Left lung (tissue), 10 donors: ENCODE results near the gene CALML5. TPM values are rescaled to one million over a fixed set of nuclear protein-coding genes. Genes with fewer than 3 reads are reported as not detected.

Experiments
- ATAC-seq: fragments of 200-7000 bp; cut with Tn5 transposase; one replicate; pipeline ENCODE4 v1.9.1; 2020; ENCODE audit warnings: moderate library complexity
- DNase-seq, 4 donors: peaks; one replicate each; pipeline ENCODE4 v3.0.0-alpha.2; 2013 to 2020
- H3K27ac ChIP-seq, 2 donors: fragments of 200-600 bp; sonication (generic) in 1 of 2; one replicate each; pipeline versions ENCODE4 v1.5.0 to v1.8.0; 2020 to 2021
- H3K27me3 ChIP-seq, 2 donors: fragments of 200-600 bp; sonication (generic) in 1 of 2; one replicate each; pipeline versions ENCODE4 v1.5.0 to v1.8.0; 2020 to 2021
- H3K36me3 ChIP-seq, 2 donors: fragments of 200-600 bp; sonication (generic) in 1 of 2; one replicate each; pipeline versions ENCODE4 v1.5.0 to v1.8.0; 2020 to 2021
- H3K4me1 ChIP-seq, 2 donors: fragments of 200-600 bp; one replicate each; pipeline ENCODE4 v1.8.0; 2021
- H3K4me3 ChIP-seq, 2 donors: fragments of 200-600 bp; sonication (generic) in 1 of 2; one replicate each; pipeline versions ENCODE4 v1.5.0 to v1.8.0; 2020 to 2021; ENCODE audit warnings: mild to moderate bottlenecking in 1 of 2
- H3K9me3 ChIP-seq, 2 donors: fragments of 200-600 bp; sonication (generic) in 1 of 2; one replicate each; pipeline versions ENCODE4 v1.5.0 to v1.8.0; 2020 to 2021
- intact Hi-C, 2 donors: fragments of 100-400 bp; cut with DNase I; formaldehyde crosslinking; loops; one replicate each; pipeline versions ENCODE4 v1.11.2 to v1.14.2; 2022
- polyA plus RNA-seq, 6 donors: library from polyadenylated mRNA; unstranded; fragments of 120-200 nt; gene quantifications; one replicate each; pipeline ENCODE4 v1.2.1, GENCODE V29; 2013; ENCODE audit not compliant: insufficient read length in 6 of 6
- total RNA-seq, 2 donors: library from RNA; stranded (reverse); fragmentation: NEBNext Ultra II Directional; extraction: Animal tissue kit (Norgen Biotek cat#: 25700); gene quantifications; one replicate each; pipeline ENCODE4 v1.2.1, GENCODE V29; 2021
- TF ChIP-seq, protein P1 (sequence below), 2 donors: fragments of 200-600 bp; sonication (generic) in 1 of 2; IDR thresholded peaks; one replicate each; pipeline versions ENCODE4 v1.5.0 to v1.8.0; 2021; ENCODE audit warnings: antibody characterized with exemption in 2 of 2
- donor health status: DM: no; HTN: yes; CAD: no.
- donor health status: DM: no; HTN: no; CAD: no.

The CALML5 gene
- total and polyA plus RNA-seq, 8 donors, result not detected

DNA sequence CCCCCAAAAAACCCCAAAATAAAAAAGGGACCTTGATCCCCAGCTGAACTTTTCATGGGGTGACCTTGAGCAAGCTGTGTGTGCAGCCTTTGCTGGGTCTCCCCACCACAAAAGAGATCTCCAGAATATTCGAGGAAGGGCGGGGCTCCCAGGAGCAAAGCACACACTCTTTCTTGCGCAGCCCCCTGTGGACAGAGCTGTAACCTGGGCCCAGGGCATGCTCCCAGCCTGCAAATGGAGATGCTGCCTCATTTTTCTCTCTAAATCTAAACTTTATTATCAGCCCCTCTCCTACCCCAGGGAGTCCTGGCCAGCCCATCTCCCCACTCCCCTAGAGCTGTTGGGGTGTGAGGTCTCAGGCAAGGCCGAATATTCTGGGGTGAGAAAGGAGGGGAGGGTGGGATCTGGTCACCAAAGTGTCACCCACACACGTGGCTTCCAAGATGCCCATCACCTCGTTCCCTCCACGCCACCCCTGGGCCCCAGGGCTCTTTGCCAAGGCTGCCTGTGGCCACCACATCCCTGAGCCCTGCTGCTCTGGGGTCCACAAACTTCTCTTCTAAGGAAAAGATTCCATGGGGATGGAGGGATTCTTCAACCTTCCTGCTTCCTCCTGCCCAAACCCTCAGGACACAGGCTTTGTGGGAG is 23.7 kb upstream of the CALML5 start:
- DNase-seq, result peak in 1 of 4 donors; percentile 20
- ATAC-seq, result no peak
- Histone ChIP-seq H3K4me3 (no peak overlapping the region), H3K36me3 (no peaks in the 10 kb centered on the region), H3K4me1 (no peaks in the 10 kb centered on the region), H3K27ac (no peak overlapping the region), H3K9me3 (no peaks in the 10 kb centered on the region), H3K27me3 (no peaks in the 10 kb centered on the region)
- TF ChIP-seq, protein P1, sequence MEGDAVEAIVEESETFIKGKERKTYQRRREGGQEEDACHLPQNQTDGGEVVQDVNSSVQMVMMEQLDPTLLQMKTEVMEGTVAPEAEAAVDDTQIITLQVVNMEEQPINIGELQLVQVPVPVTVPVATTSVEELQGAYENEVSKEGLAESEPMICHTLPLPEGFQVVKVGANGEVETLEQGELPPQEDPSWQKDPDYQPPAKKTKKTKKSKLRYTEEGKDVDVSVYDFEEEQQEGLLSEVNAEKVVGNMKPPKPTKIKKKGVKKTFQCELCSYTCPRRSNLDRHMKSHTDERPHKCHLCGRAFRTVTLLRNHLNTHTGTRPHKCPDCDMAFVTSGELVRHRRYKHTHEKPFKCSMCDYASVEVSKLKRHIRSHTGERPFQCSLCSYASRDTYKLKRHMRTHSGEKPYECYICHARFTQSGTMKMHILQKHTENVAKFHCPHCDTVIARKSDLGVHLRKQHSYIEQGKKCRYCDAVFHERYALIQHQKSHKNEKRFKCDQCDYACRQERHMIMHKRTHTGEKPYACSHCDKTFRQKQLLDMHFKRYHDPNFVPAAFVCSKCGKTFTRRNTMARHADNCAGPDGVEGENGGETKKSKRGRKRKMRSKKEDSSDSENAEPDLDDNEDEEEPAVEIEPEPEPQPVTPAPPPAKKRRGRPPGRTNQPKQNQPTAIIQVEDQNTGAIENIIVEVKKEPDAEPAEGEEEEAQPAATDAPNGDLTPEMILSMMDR (IDR thresholded peaks at IDR 0.05), result no peak
- intact Hi-C loops, result no loop called here

- Histone ChIP-seq H3K27ac (no peak overlapping the region), H3K9me3 (no peaks in the 10 kb centered on the region), H3K4me1 (no peaks in the 10 kb centered on the region), H3K4me3 (no peak overlapping the region), H3K36me3 (no peaks in the 10 kb centered on the region), H3K27me3 (no peaks in the 10 kb centered on the region)
- TF ChIP-seq, protein P1 (IDR thresholded peaks at IDR 0.05), result no peak
- no peak for DNase-seq
- ATAC-seq, result no peak
- intact Hi-C loops, result no loop called here
Measured at GRCh38 chr10:5519054-5519453, 19.7 kb upstream of the CALML5 start.

DNA sequence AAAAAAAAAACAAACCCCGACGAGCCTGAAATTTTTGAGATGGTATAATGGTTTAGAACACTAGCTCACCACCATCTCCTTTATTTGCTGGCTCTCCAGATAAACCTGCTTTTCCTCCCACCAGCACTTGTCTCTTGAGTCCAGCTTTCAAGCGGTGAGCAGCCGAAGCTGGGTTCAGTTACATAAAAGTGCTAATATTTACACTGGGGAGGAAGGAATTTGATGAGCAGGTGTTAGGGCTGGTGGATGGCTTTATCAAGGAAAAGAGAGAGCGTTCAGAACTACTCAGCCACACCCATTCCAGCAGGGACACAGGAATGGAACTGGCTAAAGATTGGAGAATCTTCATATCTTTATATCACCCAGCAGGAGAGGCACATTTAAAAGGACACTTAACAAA is 18.8 kb upstream of the CALML5 start:
- no peaks in the 10 kb centered on the region for H3K4me1 ChIP-seq
- TF ChIP-seq, protein P1 (IDR thresholded peaks at IDR 0.05), result no peak
- H3K36me3 ChIP-seq, result no peaks in the 10 kb centered on the region
- H3K27ac ChIP-seq, result no peak overlapping the region
- intact Hi-C loops, result no loop called here
- H3K27me3 ChIP-seq, result no peaks in the 10 kb centered on the region
- no peaks in the 10 kb centered on the region for H3K9me3 ChIP-seq
- ATAC-seq (peak; percentile 88), DNase-seq (peak in 2 of 4 donors; percentile 39 to 60)
- H3K4me3 ChIP-seq, result no peak overlapping the region

GRCh38 chr10:5517546-5517945 is 18.2 kb upstream of the CALML5 start:
- intact Hi-C loops, result no loop called here
- no peaks in the 10 kb centered on the region for H3K36me3 ChIP-seq
- no peaks in the 10 kb centered on the region for H3K27me3 ChIP-seq
- no peaks in the 10 kb centered on the region for H3K4me1 ChIP-seq
- no peak for ATAC-seq
- no peak overlapping the region for H3K27ac ChIP-seq
- TF ChIP-seq, protein P1 (IDR thresholded peaks at IDR 0.05), result no peak
- H3K4me3 ChIP-seq, result no peak overlapping the region
- H3K9me3 ChIP-seq, result no peaks in the 10 kb centered on the region
- DNase-seq, result no peak

- H3K27ac ChIP-seq, result no peak overlapping the region
- no peaks in the 10 kb centered on the region for H3K27me3 ChIP-seq
- ATAC-seq (no peak), DNase-seq (no peak)
- TF ChIP-seq, protein P1 (IDR thresholded peaks at IDR 0.05), result no peak
- H3K9me3 ChIP-seq, result no peaks in the 10 kb centered on the region
- no peak overlapping the region for H3K4me3 ChIP-seq
- H3K36me3 ChIP-seq, result no peaks in the 10 kb centered on the region
- intact Hi-C loops, result no loop called here
- no peaks in the 10 kb centered on the region for H3K4me1 ChIP-seq
Measured at GRCh38 chr10:5515948-5516761, 16.8 kb upstream of the CALML5 start.
